NOMO-1 treated with DMSO at 0.1 percent for 48 hours (cell line): Measurements from ENCODE around the gene RYR1.
"Not testable (repeated sequence)": the region's sequence is repeated elsewhere in the genome, so short reads cannot be mapped to it uniquely, and the experiment has no call there.

Experiments used
- DNase-seq: peaks from one replicate; lab custom pipeline; 2025; ENCODE audit not compliant: unreplicated experiment; lab: John Stamatoyannopoulos, UW

The RYR1 gene

GRCh38 chr19:38599722-38600121, 166.2 kb downstream of the RYR1 start:
- DNase-seq: no peak

GRCh38 chr19:38602856-38603255, 169.4 kb downstream of the RYR1 start:
- DNase-seq: not testable (repeated sequence)

GRCh38 chr19:38606131-38606530, 172.6 kb downstream of the RYR1 start:
- no peak for DNase-seq

- no peak for DNase-seq
These were observed 180.8 kb downstream of the RYR1 start for GRCh38 chr19:38614289-38614688.

GRCh38 chr19:38615007-38615581, 181.6 kb downstream of the RYR1 start:
- DNase-seq: no peak

GRCh38 chr19:38616265-38616664, 182.8 kb downstream of the RYR1 start:
- no peak for DNase-seq

- DNase-seq: no peak
These were observed 183.8 kb downstream of the RYR1 start for GRCh38 chr19:38617283-38617763.

GRCh38 chr19:38617764-38618589, 184.5 kb downstream of the RYR1 start, which contains the start of gene MAP4K1:
TSS of gene MAP4K1 (minus strand) at chr19:38617953. CDS start at chr19:38617895, 58 bp downstream.
- peak; percentile 55 for DNase-seq

- peak; percentile 99 for DNase-seq
These were observed 185.3 kb downstream of the RYR1 start, which contains the start of gene EIF3K for GRCh38 chr19:38618590-38619360. TSS of gene EIF3K (plus strand) at chr19:38619188. CDS start at chr19:38619269, 81 bp downstream.

GRCh38 chr19:38619361-38620174, 186.1 kb downstream of the RYR1 start:
- no peak for DNase-seq

- DNase-seq: no peak
These were observed 191.3 kb downstream of the RYR1 start for GRCh38 chr19:38624822-38625221.

GRCh38 chr19:38626401-38626800, 192.9 kb downstream of the RYR1 start:
- no peak for DNase-seq

- DNase-seq: no peak
These were observed 196.1 kb downstream of the RYR1 start for GRCh38 chr19:38629568-38629967.

GRCh38 chr19:38631301-38631700, 197.8 kb downstream of the RYR1 start:
- not testable (repeated sequence) for DNase-seq

GRCh38 chr19:38631811-38632475, 198.5 kb downstream of the RYR1 start:
- DNase-seq: not testable (repeated sequence)

GRCh38 chr19:38632476-38633213, 199.2 kb downstream of the RYR1 start:
- DNase-seq: no peak

- peak; percentile 58 for DNase-seq
These were observed 201.4 kb downstream of the RYR1 start for GRCh38 chr19:38634757-38635482.

GRCh38 chr19:38635483-38636399, 202.2 kb downstream of the RYR1 start:
- no peak for DNase-seq
